NCI-H345 treated with DMSO at 0.1 percent for 48 hours (cell line): Measurements from ENCODE around the gene BEAN1.
"Not testable (repeated sequence)": the region's sequence is repeated elsewhere in the genome, so short reads cannot be mapped to it uniquely, and the experiment has no call there.

Experiments
- DNase-seq: peaks from one replicate; lab custom pipeline; 2025; ENCODE audit not compliant: unreplicated experiment; lab: John Stamatoyannopoulos, UW

The BEAN1 gene

DNA sequence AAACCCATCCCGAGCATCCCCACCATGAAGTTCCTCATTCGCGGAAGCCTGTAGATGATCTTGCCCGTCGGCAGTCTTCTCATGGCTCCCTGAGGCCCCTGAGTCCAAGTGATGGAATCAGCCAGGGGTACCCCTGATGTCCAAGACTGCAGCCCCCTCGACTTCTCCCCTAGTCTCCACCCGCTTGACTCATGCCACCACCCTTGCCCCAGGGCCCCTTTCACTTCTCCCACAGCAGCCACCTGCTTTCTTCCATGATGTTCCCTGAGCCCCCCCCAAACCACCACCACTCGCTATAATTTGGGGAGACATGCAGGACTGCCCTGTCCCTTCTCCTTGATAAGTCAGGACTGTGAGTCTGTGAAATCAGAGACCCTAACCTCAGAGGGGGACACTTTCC is 11.4 kb downstream of the BEAN1 start:
- no peak for DNase-seq

DNA sequence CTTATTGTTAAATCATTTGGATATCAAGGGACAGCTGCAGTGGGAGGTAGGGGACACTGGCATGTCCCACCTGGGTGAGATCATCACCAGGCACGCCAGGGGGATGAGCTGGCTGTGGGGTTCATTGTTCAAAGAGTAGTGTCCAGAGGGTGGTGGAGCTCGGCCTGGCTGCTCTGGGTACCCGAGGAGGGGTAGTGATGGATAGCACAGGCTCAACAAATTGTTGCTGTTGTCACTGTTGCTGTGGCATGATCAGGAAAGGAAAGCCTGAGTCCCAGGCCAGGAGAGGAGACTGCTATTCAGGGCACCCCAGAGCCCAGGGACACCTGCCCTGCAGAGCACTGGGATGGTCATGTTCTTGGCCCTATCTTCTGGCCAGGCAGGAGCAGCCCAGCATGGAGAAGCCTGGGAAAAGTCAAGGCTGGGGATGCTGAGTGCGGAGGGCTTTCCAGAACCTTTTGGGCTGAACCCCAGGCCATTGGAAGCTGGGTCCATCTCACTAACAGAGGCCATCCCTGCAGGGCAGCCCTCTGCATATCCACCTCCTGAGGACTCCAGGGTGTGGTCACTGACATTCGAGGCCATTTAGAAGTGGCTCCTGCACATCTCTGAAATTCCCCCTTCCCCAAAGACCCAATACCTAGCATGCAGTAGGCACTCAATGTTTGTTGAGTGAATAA is 12.1 kb downstream of the BEAN1 start:
- no peak for DNase-seq

DNA sequence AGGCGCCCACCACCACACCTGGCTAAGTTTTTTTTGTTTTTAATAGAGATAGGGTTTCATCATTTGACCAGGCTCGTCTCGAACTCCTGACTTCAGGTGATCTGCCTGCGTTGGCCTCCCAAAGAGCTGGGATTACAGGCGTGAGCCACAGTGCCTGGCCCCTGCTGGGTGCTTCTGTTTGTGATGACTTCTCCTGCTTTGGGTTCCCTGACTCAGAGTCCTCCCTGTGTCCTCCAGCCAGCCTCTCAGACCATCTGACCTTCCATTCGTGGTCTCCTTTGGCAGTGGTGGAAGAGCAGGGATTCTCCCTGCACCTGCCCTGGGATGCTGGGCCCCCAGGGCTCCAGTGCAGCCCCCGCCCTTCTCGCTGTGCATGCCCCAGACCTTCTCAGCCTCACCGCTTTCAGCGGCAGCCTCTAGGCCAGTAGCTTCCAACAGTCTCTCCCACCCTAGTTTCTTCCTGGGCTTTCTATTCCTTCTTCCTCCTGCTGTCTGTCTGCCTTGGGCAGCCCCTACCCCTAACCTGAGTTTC is 13.2 kb downstream of the BEAN1 start:
- DNase-seq = no peak

DNA sequence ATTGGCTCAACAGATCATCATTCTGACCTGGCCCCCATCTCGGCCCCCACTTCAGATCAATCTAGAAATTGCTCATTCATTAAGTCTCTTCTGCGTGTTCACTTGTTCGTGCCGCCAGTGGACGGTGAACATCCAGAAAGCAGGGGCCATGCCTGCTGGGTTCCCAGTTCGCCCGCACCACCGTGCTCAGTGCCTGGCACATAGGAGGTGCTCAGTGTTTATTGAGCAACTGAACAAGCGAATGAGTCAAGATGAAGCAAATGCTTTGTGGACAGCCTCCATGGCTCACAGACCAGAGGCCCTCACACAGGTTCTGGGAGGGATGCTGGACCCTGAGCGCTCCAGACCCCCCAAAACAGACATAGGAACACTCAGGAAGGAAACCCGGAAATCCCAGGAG is 13.9 kb downstream of the BEAN1 start:
- no peak for DNase-seq

DNA sequence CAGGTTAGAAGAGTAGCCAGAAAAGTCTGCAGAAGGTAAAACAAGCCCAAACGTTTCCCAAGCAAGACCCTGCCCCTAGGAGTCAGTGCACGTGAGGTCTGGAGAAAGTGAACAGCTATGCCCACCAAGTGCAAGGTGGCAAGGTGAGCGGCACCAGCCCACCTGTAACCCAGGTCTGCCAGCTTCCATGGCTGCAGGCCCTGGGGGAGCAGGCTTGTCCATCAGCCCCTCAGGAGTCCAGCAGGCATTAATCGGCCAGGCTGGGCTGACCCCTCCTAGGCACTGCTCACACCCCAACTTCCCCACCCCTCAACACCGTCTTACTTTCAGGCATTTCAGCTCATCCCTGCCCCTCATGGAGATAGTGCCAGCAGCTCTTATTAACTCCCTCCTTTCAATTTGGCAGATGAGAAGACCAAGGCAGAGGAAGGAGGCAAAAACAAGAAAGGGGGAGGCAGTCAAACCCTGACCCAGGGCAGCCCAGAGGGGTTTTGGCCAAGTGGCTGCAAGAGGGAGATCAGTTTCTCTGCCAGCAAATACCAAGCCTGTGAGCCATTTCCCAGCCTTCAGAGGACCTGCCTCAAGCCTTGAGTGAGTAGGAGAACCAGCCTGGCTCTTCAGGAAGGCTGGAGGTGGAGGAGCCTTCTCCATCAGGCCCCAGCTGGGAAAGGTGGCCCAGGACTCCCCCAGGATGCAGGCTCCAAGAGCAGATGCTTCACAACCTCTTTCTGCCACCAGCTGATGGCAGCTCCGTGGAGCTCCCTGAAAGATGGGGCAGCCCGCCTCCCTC is 14.7 kb downstream of the BEAN1 start:
- DNase-seq = no peak

DNA sequence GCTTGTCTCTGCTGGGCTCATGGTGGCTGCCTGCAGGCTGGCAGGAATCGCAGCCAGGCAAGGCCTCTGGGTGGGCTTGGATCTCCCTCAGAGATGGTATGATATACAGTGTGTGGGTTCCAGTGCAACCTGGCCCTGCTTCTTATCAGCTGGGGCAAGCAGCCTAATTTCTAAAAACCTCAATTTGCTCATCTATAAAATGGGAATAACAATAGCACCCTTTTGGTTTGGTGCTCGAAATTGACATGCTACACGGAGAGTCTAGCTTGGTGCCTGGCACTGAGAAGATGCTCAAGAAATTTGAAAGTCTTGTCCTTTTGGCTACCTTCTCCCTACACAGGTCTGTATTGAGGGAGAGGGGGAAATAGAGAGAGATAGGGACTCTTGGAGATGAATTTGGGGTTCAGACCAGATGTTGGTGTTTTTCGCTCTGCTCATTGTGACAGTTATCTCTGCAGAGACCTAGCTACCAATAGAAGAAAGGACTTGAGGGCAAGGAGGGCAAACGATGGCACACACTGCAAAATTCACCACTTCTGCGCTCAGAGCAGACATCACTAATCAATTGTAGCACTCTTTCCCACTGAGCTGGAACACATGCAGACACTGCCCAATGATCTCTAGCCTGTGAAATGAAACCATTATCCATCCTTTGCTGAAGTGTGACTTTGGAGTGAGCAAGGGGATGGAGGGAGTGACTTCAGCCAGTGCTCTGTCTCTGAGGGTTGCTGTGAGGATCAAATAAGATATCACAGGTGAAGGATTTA is 15.6 kb downstream of the BEAN1 start:
- no peak for DNase-seq

DNA sequence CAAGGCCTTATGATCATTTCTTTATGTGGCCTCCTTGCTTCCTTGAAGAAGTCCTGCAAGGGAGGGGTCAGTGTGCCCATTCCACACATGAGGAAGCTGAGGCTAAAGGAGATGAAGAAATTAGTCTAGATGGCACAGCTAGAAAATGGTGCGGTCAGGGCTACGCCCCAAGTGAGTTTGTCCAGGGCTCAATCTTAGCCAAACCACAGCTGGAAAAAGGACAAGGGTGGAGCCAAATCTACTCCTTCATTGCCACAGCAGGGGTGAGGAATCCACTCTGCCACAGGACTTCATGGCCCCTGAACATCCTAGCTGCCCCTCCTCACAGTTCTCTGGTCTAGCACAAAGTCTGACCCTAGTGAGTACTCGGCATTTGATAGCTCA is 16.2 kb downstream of the BEAN1 start:
- no peak for DNase-seq

DNA sequence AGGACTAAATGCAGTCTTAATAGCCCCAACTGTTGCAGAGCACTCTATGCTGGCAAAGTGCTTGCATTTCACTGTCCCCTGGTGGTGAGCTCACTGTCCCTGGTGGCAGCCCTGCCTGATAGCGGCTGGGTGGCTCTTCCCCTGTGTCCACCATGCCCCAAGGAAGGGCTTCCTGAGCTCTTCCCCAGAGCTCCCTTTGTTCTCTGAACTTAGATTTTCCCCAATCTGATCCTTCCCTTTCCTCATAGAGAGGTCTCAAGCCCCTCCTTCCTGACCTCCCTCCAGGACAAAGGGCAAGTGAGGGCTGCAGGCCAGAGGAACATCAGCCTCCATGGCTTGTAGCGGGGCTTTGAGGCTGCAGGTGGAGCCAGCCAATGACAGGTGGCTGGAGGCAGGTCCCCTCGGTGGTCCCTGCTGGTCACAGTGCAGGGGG is 17.0 kb downstream of the BEAN1 start:
- DNase-seq = no peak

DNA sequence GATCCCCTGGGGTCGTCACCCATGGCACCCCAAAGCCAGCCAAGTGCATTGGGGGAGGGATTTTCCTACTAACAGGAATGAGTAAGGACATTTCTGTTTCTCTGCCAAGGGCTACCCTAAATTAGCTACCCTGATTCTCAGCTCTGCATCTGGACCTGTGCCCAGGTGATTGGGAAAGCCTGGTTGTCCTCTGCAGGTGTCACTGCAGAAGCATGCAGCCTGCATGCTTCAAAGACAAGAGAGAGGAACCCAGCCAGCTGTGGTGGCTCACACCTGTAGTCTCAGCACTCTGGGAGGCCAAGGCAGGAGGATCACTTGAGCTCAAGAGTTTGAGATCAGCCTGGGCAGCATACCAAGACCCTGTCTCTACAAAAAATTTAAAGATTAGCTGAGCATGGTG is 19.6 kb downstream of the BEAN1 start:
- no peak for DNase-seq

DNA sequence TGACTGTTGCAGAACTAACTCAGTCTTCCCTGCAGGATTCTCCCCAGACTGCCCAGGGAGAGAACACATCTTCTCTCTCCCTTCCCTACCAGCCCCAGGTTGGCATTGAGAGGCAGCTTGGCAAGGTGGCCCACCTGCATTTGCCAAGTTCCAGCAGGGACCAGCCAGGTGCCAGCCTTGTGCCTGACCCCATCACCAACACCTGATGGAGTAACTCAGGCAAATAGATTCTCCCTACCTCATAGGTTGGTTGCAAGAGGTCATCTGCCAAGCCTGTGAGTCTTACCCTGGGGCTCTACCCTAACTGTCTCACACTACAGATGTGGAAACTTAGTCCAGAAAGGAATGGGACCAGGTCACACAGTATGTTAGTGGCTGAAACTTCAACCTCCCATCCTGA is 20.4 kb downstream of the BEAN1 start:
- DNase-seq = no peak

DNA sequence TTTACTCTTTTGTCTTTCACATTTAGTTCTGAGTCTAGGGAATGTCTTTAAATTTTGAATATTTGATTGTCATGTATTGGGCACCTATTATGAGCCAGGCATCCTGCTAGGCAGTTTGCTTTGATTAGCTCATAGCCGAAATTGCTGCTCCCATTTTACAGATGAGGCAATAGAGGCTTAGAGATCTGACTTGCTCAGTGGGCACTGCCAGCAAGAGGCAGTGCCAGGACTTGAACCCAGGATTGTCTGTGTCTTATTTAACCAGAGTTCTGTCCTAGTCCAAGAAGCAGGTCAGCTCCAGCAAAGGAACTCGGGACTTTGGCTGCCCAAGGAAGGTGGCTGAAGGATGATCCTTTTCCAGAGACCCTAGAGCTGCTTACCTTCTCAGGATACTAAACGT is 24.5 kb downstream of the BEAN1 start:
- no peak for DNase-seq

DNA sequence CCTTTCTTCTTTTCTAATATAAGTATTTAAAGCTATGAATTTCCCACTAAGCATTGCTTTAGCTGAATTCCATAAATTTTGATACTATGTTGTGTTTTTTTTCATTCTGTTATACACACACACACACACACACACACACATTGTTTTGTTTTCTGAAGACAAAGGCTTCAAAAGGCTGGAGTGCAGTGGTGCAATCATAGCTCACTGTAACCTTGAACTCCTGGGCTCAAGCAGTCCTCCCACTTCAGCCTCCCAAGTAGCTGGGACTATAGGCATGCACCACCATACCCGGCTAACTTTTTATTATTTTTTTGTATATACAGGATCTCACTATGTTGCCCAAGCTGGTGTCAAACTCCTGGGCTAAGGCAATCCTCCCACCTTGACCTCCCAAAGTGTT is 26.1 kb downstream of the BEAN1 start:
- DNase-seq = not testable (repeated sequence)

DNA sequence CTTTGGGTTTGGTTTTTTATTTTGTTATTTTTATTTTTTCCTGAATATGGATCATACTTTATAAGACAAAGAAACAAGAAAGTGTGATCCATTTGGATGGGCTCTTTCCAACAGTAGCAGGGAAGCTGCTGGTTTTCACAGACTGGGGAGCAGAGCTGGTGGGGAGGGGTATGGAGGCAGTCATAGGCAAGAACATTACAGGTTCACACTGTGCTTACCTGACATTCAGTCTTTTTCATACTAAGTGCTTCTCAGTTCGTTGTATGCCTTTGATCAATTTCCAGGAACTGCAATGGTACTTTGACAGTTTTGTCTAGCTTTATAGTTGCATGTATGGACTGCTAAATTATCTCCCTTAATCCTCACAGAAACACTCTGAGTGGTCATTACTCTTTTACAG is 27.7 kb downstream of the BEAN1 start:
- no peak for DNase-seq

DNA sequence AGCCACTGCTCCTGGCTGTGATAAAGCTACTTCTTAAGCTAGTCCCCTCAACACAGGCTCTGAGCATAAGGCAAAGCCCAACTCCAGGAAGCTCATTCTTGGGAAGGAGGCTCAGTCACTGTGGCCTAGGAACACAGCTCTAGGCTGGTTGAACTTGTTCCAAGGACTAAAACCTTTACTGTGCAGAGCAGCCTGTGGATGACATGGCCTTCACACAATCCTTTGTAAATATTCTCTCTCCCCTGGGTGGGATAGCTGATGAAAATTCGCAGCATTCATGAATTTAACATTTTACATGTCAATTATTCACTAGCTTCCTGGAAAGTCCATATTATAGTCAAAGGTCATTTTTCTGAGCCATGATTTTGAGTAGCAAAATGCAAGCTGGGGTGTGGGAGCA is 28.9 kb downstream of the BEAN1 start:
- DNase-seq = no peak

DNA sequence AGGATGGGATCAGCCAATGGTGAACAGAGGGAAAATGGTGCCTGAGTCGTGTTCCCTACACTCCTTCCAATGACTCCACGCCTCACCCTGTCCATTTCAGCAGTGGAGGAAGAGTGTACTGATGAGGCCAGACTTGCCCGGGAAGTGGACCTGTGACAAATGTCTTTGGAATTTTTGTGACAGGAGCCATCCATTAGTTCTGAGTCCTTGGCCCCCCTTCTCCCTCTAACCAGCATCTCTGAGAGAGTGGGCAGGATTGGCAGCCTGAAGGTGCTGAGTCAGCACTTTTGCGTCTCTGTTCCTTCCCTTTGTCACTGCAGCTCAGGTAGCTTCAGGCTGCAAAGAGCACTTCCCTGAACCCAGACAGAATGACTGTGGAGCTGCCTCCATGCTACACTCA is 30.8 kb downstream of the BEAN1 start:
- DNase-seq = no peak

DNA sequence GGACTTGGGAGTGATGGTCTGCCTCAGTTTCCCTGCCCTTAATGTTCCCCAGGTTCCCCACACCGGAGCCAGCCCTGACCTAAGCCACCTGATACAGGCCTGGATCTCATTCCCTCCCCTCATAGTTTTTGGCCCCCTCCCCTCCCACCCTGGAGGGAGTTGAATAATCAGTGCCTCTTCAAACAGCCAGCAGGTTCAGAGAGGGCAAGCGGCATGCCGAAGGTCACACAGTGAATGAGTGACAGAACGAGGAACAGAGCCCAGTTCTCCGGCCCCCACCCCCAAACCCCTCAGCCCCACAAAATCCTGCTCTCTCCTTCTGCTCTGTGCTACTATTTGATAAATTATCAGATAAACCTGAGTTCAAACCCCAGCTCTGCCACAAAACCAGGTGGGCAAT is 31.2 kb downstream of the BEAN1 start:
- DNase-seq = no peak

DNA sequence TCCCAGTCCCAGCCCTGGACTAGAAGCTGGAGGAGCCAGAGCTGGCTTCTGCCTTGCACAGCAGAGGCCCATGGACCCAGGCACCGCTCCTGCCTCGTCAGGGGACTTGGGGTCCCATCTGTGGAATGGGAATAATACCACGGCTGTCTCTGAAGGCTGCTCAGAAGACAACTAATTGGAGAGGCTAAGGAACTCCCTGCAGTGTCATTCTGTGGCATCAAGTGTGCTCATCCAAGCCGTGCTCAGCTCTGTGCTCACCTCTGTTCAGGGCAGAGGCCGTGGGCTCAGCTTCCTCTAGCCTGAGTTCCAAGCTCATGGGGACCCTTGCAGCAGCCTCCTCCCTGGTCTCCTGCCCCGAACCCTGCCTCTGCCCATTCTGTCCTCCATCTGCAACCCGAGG is 31.8 kb downstream of the BEAN1 start:
- DNase-seq = no peak

DNA sequence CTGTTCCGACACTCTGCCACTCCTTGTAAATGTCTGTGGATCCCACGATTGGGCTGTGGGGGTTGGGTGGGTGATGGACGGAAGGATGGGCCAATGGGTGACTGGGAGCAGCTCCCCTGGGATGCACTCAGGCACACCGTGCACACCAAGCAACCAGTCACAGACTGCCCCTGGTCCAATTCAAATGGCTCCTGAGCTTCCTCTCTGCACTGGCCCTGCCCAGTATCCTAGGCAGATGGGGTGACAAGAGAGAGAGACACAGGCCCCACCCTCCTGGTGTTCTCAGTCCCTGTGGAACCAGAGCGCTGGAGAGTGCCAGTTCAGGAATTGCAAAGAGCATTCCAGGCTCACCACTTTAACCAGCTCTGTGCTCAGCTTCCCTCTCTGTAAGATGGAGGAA is 32.8 kb downstream of the BEAN1 start:
- DNase-seq = no peak

DNA sequence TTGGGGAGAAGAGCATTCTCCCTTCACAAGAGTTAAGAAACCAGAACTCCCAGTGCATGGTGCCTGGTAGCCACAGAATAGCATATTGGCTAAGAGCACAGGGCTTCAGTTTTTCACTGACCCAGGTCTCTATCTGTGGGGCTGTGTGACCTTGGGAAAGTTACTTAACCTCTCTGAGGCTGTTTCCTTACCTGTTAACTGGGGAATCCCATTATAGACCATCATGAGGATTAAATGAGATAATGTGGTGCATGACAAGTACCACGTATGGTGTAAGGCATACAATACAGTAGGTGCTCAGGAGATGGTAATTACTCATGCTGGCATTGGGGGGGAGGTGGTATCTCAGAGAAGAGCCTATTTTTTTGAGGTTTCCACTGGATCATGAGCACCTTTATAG is 33.6 kb downstream of the BEAN1 start:
- no peak for DNase-seq

DNA sequence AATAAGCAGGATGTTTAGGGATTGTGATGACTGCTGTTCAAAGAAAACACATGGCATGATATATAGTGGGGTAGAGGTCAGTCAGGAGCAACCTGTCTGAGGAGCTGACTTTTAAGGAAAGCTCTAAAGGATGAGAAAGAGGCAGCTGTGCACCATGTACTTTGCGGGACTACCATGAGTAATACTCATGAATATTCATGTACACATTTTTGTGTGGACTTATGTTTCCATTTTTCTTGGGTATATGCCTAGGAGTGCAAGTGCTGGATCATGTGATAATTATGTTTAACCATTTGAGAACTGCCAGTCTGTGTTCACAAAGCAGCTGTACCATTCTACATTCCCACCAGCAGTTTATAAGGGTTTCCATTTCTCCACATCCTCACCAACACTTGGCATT is 35.8 kb downstream of the BEAN1 start:
- no peak for DNase-seq

DNA sequence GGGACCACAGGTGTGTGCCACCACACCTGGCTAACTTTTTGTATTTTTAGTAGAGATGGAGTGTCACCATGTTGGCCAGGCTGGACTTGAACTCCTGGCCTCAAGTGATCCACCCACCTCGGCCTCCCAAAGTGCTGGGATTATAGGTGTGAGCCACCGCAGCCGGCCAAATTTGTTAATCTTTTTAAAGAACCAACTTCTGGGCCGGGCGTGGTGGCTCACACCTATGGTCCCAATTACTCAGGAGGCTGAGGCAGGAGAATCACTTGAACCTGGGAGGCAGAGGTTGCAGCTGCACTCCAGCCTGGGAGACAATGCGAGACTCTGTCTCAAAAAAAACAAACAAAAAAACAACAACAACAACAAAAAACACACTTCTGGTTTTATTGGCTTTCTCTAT is 38.9 kb downstream of the BEAN1 start:
- not testable (repeated sequence) for DNase-seq

DNA sequence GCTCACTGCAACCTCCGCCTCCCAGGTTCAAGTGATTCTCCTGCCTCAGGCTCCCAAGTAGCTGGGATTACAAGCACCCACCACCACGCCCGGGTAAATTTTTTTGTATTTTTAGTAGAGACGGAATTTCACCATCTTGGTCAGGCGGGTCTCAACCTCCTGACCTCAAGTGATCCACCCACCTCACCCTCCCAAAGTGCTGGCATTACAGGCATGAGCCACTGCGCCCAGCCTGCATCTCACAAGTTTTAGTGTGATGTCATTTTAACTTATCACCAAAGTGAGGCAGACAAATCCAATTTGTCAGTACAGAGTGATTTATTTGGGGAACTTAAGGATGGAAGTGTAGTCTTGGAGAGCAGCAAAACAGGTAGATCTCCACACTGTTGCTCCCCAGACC is 39.5 kb downstream of the BEAN1 start:
- DNase-seq = not testable (repeated sequence)
